HL-60 (cell line): ENCODE data around the gene IRS2.

Source experiments
- GABPA ChIP-seq: IDR thresholded peaks from 2 replicates; pipeline ENCODE4 v1.6.1; 2012; ENCODE audit warnings: low read depth
- POLR2AphosphoS5 ChIP-seq: IDR thresholded peaks from 2 replicates; pipeline ENCODE4 v1.6.1; 2012; ENCODE audit warnings: low read depth
- SPI1 ChIP-seq: IDR thresholded peaks from 2 replicates; pipeline ENCODE4 v1.6.1; 2012; ENCODE audit warnings: low read depth, mild to moderate bottlenecking, borderline replicate concordance
- TF ChIP-seq, protein P1 (sequence below): IDR thresholded peaks from one replicate; pipeline ENCODE4 v1.5.1; 2011; ENCODE audit warnings: low read length, control low read depth, inconsistent platforms; ENCODE audit not compliant: insufficient read depth

- TF ChIP-seq POLR2AphosphoS5 (no peak), GABPA (no peak), SPI1 (no peak)
- TF ChIP-seq, protein P1, sequence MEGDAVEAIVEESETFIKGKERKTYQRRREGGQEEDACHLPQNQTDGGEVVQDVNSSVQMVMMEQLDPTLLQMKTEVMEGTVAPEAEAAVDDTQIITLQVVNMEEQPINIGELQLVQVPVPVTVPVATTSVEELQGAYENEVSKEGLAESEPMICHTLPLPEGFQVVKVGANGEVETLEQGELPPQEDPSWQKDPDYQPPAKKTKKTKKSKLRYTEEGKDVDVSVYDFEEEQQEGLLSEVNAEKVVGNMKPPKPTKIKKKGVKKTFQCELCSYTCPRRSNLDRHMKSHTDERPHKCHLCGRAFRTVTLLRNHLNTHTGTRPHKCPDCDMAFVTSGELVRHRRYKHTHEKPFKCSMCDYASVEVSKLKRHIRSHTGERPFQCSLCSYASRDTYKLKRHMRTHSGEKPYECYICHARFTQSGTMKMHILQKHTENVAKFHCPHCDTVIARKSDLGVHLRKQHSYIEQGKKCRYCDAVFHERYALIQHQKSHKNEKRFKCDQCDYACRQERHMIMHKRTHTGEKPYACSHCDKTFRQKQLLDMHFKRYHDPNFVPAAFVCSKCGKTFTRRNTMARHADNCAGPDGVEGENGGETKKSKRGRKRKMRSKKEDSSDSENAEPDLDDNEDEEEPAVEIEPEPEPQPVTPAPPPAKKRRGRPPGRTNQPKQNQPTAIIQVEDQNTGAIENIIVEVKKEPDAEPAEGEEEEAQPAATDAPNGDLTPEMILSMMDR, result no peak
These were observed 63.3 kb downstream of the IRS2 start for GRCh38 chr13:109723046-109723445.
